ENCODE data around the gene CNOT4. TPM values are rescaled to one million over a fixed set of nuclear protein-coding genes. Genes with fewer than 3 reads are reported as not detected.

The CNOT4 gene
- total and polyA plus RNA-seq, 2 of the 8 experiments (the other 6 are each of a cell fraction or from before 2014, with no cell fraction given) = 10.9 to 25.8 TPM

DNA sequence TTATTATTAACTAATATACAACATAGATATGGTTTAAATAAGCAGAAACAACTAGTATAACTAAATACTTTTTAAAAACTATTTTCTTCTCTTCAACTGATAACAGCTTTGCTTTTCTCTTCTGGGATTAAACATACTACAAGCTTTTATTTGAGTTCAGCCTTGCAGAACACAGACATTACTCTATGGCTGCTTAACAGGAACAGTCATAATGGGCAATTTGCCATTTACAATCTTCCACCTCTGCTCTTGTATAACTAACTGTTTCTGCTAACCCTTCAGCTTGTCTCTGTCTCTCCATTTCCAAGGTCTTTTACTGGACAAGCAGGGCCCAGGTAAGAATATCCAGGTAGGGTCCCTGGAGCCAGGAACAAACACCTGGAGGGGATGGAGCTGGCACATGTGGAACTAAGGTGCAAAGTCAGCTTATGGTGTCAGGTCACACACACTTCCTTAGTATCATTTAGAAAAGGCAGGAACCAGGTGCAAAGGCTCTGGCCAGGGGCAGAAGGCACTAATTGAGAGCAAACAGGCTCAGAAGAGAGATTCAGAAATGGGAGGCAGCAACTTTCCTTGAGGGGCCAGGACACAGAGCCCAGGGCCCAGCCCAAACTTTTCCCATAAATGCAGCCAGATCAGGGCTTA, 183.1 kb downstream of the CNOT4 start:
- ChIA-PET POLR2A (ENCODE audit: partially characterized antibody) (interaction anchor here (0.6 kb wide), 2 partner anchors 250 to 730 kb away, joined by 3 read pairs; no protein-coding TSS in a partner anchor), CTCF (ENCODE audit: partially characterized antibody) (interaction anchor here (1.2 to 6.7 kb wide), 6 partner anchors 9 to 52 kb away, joined by 3 to 49 read pairs (median 8); no protein-coding TSS in a partner anchor)
- Histone ChIP-seq H2BK120ac (replicated peaks; ENCODE audit: low read depth, low read length) (no peak overlapping the region), H3K27me3 (replicated peaks in 1 of 4; ENCODE audit: control insufficient read depth in 3 of 4, extremely low read depth in 1 of 4, insufficient read depth in 3 of 4, low read length in 3 of 4) (no peaks in the 10 kb centered on the region), H4K5ac (ENCODE audit: insufficient read length, low read depth, low read length) (no peak overlapping the region), H3K18ac (ENCODE audit: extremely low read depth, low read length) (no peak overlapping the region), H2BK15ac (ENCODE audit: low read length) (no peak overlapping the region), H3K4me2 (ENCODE audit: insufficient read depth in 1 of 2, low read depth in 2 of 2, low read length in 2 of 2) (no peak overlapping the region), H3K79me1 (ENCODE audit: low read depth, low read length) (no peaks in the 10 kb centered on the region), H2BK20ac (ENCODE audit: low read length) (no peak overlapping the region), H3K9me3 (ENCODE audit: insufficient read depth in 2 of 2, low read depth in 1 of 2, low read length in 1 of 2) (peaks cover 0 to 2% of the 10 kb centered on the region in 2 experiments; a peak in 1 of 4 replicates), H3K14ac (ENCODE audit: insufficient read length) (no peak overlapping the region), H3K9ac (replicated peaks in 1 of 4; ENCODE audit: extremely low read depth in 1 of 4, low read depth in 3 of 4, low read length in 3 of 4) (no peak overlapping the region), H3K4me1 (replicated peaks in 1 of 4; ENCODE audit: control insufficient read depth in 3 of 4, insufficient read depth in 4 of 4, low read length in 3 of 4) (no peaks in the 10 kb centered on the region), H3K36me3 (ENCODE audit: control insufficient read depth in 2 of 4, insufficient read depth in 4 of 4, low read length in 3 of 4) (no peaks in the 10 kb centered on the region; a peak in 1 of 8 replicates), H3K56ac (replicated peaks; ENCODE audit: insufficient read length, low read depth, low read length) (no peak overlapping the region), H3K4ac (replicated peaks; ENCODE audit: insufficient read length, low read depth, low read length) (no peak overlapping the region), H3K4me3 (ENCODE audit: extremely low read depth in 1 of 4, insufficient read depth in 2 of 4, low read depth in 3 of 4, low read length in 4 of 4) (no peak overlapping the region), H2BK5ac (ENCODE audit: low read depth, low read length) (no peak overlapping the region), H2AK5ac (ENCODE audit: low read depth, low read length) (no peak overlapping the region), H4K91ac (replicated peaks; ENCODE audit: insufficient read length, low read length) (no peak overlapping the region), H3K23ac (ENCODE audit: insufficient read length) (no peak overlapping the region), H2BK12ac (ENCODE audit: low read depth, low read length) (no peak overlapping the region), H3K79me2 (ENCODE audit: control insufficient read depth in 1 of 2, insufficient read depth in 2 of 2, low read length in 2 of 2) (no peaks in the 10 kb centered on the region), H4K20me1 (replicated peaks in 1 of 2; ENCODE audit: control insufficient read depth in 1 of 2, insufficient read depth in 2 of 2, low read length in 2 of 2) (no peaks in the 10 kb centered on the region), H3K23me2 (ENCODE audit: low read depth, low read length) (no peaks in the 10 kb centered on the region), H2AFZ (ENCODE audit: low read length) (no peak overlapping the region), H3K27ac (ENCODE audit: low read depth, low read length) (no peak overlapping the region), H4K8ac (ENCODE audit: extremely low read depth, insufficient read depth, low read length) (no peak overlapping the region)
- DNase-seq (ENCODE audit: low read depth in 1 of 2, low spot score in 2 of 2) (no peak), FAIRE-seq (no peak)
